ENCODE results near the gene STUB1.

DNA sequence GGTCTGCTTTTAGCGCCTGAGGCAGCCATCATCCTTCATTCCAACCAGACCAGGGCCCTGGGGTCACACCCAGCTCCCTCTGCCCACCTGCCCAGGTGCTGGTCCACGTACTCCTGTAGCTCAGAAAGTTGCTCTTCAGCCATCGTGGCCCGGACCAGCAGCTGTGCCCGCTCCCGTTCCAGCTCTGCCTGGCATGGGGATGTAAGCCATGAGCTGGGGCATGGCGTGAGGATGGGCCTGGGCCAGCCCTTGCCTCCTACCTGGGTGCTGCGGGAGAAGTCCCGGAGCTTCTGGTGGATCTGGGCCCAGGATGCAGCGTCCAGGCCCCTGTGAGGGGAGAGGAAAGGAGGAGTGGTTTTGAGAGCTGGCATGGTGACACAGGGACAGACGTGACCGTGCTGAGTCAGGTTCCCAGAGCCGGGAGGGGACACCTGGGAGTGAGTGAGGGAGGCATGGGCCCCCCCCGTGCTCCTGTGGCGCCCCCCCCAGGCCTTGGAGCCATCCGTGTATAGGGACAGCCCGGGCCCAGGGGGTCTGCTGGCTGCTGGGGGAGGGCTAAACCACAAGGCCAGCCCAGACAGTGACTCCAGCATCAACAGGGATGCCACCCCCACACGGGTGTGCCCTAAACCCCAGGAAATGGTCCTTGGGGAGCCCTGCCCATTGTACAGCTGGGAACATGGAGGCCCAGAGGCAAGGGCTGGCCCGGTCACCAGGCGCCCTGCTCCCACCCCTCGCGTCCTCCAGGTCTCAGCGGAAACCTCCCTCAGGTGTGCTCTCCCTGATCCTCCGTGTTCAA is 42.8 kb downstream of the STUB1 start:
- no peak for TF ChIP-seq FOXP2 (optimal IDR thresholded peaks at IDR 0.05; ENCODE audit: control extremely low read depth, extremely low read length, insufficient read depth)
- TF ChIP-seq POLR2AphosphoS5 (IDR thresholded peaks at IDR 0.05; ENCODE audit: borderline replicate concordance, low read depth, low read length): no peak
- TF ChIP-seq EZH2 (IDR thresholded peaks at IDR 0.05): no peak

All from SK-N-MC (cell line).